K562 (cell line): ENCODE results near the gene DNAJC15. TPM values are rescaled to one million over a fixed set of nuclear protein-coding genes. Genes with fewer than 3 reads are reported as not detected.

Experiments
- ATAC-seq: fragments of 200-7000 bp; cut with Tn5 transposase; 3 replicates; pipeline ENCODE4 v1.9.1; 2020; ENCODE audit warnings: moderate library complexity
- BruUV-seq: library from RNA; stranded (reverse); fragments of 400-500 nt; replicated peaks from 2 replicates; lab custom pipeline; 2021; lab: Mats Ljungman, UMichigan
- CTCF ChIA-PET: fragments of 300-600 bp; formaldehyde crosslinking; extraction: SDS; loops from one replicate; lab custom pipeline; 2021; ENCODE audit warnings: low intra/inter-chr PET ratio; lab: Yijun Ruan, JAX
- POLR2A ChIA-PET: fragments of 300-600, 350-650 bp; sonication (Branson Sonifier 250); formaldehyde crosslinking; extraction: SDS; loops from one replicate; lab custom pipeline; 2021; ENCODE audit warnings: antibody characterized with exemption, inconsistent platforms; lab: Yijun Ruan, JAX
- DNase-seq, 4 experiments: peaks; one replicate each; pipeline versions ENCODE4 v3.0.0 to v3.0.0-alpha.2; 2011 to 2018; ENCODE audit warnings: low spot score in 3 of 4, mixed read lengths in 3 of 4; ENCODE audit errors: extremely low read depth in 1 of 4
- FAIRE-seq: peaks from 2 replicates; lab custom pipeline; 2011; peaks lifted over from hg19 to GRCh38; lab: Jason Lieb, UNC
- H2AFZ ChIP-seq: 2 replicates; pipeline ENCODE4 v1.6.0; 2011; ENCODE audit warnings: low read depth, low read length, control low read depth, inconsistent platforms
- H3K27ac ChIP-seq: fragments of 200-600 bp; 3 replicates; pipeline ENCODE4 v1.8.0; 2011; ENCODE audit warnings: low read depth, mild to moderate bottlenecking, control low read depth, inconsistent platforms, low read length, moderate library complexity, mixed read lengths; ENCODE audit errors: extremely low read depth
- H3K27me3 ChIP-seq, 2 experiments: fragments of 300-600 bp in 1 of 2; 2 replicates in 1 of 2; 3 replicates in 1 of 2; pipeline versions ENCODE4 v1.6.0 to v1.8.0; 2011; ENCODE audit warnings: inconsistent platforms in 2 of 2, low read length in 2 of 2, mild to moderate bottlenecking in 1 of 2, mixed read lengths in 1 of 2, moderate library complexity in 1 of 2; ENCODE audit not compliant: control insufficient read depth in 2 of 2, insufficient read depth in 2 of 2
- H3K36me3 ChIP-seq: fragments of 300-600 bp; 3 replicates; pipeline ENCODE4 v1.8.0; 2011; ENCODE audit warnings: mild to moderate bottlenecking, low read length, inconsistent platforms; ENCODE audit not compliant: control insufficient read depth, insufficient read depth
- H3K4me1 ChIP-seq, 2 experiments: fragments of 200-600 bp in 1 of 2; replicated peaks in 1 of 2; 2 replicates in 1 of 2; 3 replicates in 1 of 2; pipeline versions ENCODE4 v1.5.1 to v1.8.0; 2011; ENCODE audit warnings: inconsistent platforms in 2 of 2, low read length in 2 of 2, mild to moderate bottlenecking in 1 of 2, mixed read lengths in 1 of 2, moderate library complexity in 1 of 2; ENCODE audit not compliant: control insufficient read depth in 2 of 2, insufficient read depth in 2 of 2
- H3K4me2 ChIP-seq: 2 replicates; pipeline ENCODE4 v1.6.1; 2011; ENCODE audit warnings: low read length, control low read depth, inconsistent platforms, mixed read lengths; ENCODE audit not compliant: insufficient read depth
- H3K4me3 ChIP-seq: fragments of 200-600 bp; sonication (generic), shearing (Covaris generic); 2 replicates; pipeline ENCODE4 v1.5.1; 2016; ENCODE audit warnings: control low read depth, inconsistent platforms
- H3K79me2 ChIP-seq: fragments of 200-600 bp; 3 replicates; pipeline ENCODE4 v1.8.0; 2011; ENCODE audit warnings: low read length, inconsistent platforms; ENCODE audit not compliant: control insufficient read depth, insufficient read depth
- H3K9ac ChIP-seq, 2 experiments: 2 replicates each; pipeline versions ENCODE4 v1.6.0 to v1.6.1; 2011; ENCODE audit warnings: low read depth in 2 of 2, low read length in 2 of 2, control low read depth in 1 of 2, inconsistent platforms in 1 of 2, mild to moderate bottlenecking in 1 of 2, mixed read lengths in 1 of 2; ENCODE audit not compliant: insufficient read depth in 1 of 2
- H3K9me1 ChIP-seq: one replicate; pipeline ENCODE4 v1.6.0; 2011; ENCODE audit warnings: inconsistent platforms, mild to moderate bottlenecking, low read length, moderate library complexity; ENCODE audit not compliant: control insufficient read depth, insufficient read depth
- H3K9me3 ChIP-seq: replicated peaks from 2 replicates; pipeline ENCODE4 v1.5.1; 2011; ENCODE audit warnings: low read depth, low read length, inconsistent platforms; ENCODE audit not compliant: control insufficient read depth, insufficient read depth
- H4K20me1 ChIP-seq: replicated peaks from 2 replicates; pipeline ENCODE4 v1.6.1; 2011; ENCODE audit warnings: low read length, inconsistent platforms, mixed read lengths; ENCODE audit not compliant: control insufficient read depth, insufficient read depth
- BMI1 ChIP-seq: fragments of 150-350 bp; IDR thresholded peaks from 2 replicates; pipeline ENCODE4 v1.6.1; 2014; ENCODE audit warnings: low read length
- CBFA2T3 ChIP-seq: fragments of 450-650 bp; IDR thresholded peaks from 2 replicates; pipeline ENCODE4 v1.6.1; 2017
- ELF2 ChIP-seq: fragments of 250-450 bp; sonication (Bioruptor Pico); IDR thresholded peaks from 2 replicates; pipeline ENCODE4 v1.5.0; 2021; ENCODE audit warnings: mild to moderate bottlenecking
- FOXJ2 ChIP-seq: fragments of 200-800 bp; sonication (Bioruptor generic); IDR thresholded peaks from 2 replicates; pipeline ENCODE4 v1.6.1; 2016; ENCODE audit warnings: missing genetic modification characterization, missing compliant biosample characterization
- MAFK ChIP-seq: IDR thresholded peaks from 2 replicates; pipeline ENCODE4 v1.6.1; 2011; ENCODE audit warnings: low read length, improper control_type of control experiment
- NR4A1 ChIP-seq, 2 experiments: fragments of 250-450 bp in 1 of 2; fragments of 450-650 bp in 1 of 2; sonication (Bioruptor Pico) in 1 of 2; IDR thresholded peaks; 2 replicates each; pipeline versions ENCODE4 v1.4.0 to v1.6.1; 2016 to 2020; ENCODE audit warnings: mild to moderate bottlenecking in 2 of 2, missing compliant biosample characterization in 1 of 2, missing genetic modification characterization in 1 of 2, moderate library complexity in 1 of 2
- PCBP2 ChIP-seq: fragments of 200-400 bp; formaldehyde crosslinking; IDR thresholded peaks from 2 replicates; pipeline ENCODE4 v1.6.1; 2018; ENCODE audit warnings: low read length, low read depth, mild to moderate bottlenecking, moderate library complexity; ENCODE audit not compliant: poor library complexity, severe bottlenecking
- POLR2G ChIP-seq: fragments of 200-400 bp; formaldehyde crosslinking; IDR thresholded peaks from 2 replicates; pipeline ENCODE4 v1.6.1; 2017; ENCODE audit warnings: low read depth, mild to moderate bottlenecking, antibody characterized with exemption, low read length, moderate library complexity
- SREBF1 ChIP-seq: fragments of 150-350 bp; IDR thresholded peaks from 2 replicates; pipeline ENCODE4 v1.6.1; 2014; ENCODE audit warnings: antibody characterized with exemption, low read depth, low read length, borderline replicate concordance
- TOE1 ChIP-seq, 2 experiments: fragments of 450-650 bp in 1 of 2; sonication (generic) in 1 of 2; formaldehyde crosslinking in 1 of 2; IDR thresholded peaks; 2 replicates each; pipeline versions ENCODE4 v1.7.1 to v1.8.0; 2016 to 2022; ENCODE audit warnings: borderline replicate concordance in 2 of 2, mild to moderate bottlenecking in 2 of 2, antibody characterized with exemption in 1 of 2, inconsistent platforms in 1 of 2, low read depth in 1 of 2, missing genetic modification reagents in 1 of 2, moderate library complexity in 1 of 2
- YY1 ChIP-seq, 3 experiments: IDR thresholded peaks; 2 replicates each; pipeline ENCODE4 v1.6.1; 2011; ENCODE audit warnings: low read length in 2 of 3, mild to moderate bottlenecking in 2 of 3, moderate library complexity in 2 of 3, borderline replicate concordance in 1 of 3, control low read depth in 1 of 3, low read depth in 1 of 3; ENCODE audit not compliant: insufficient read depth in 3 of 3, insufficient replicate concordance in 2 of 3, control insufficient read depth in 1 of 3, insufficient read length in 1 of 3; ENCODE audit errors: extremely low read depth in 1 of 3
- WGBS: fragments of 100-300 bp; shearing (Covaris generic); methylation state at CpG from one replicate; pipeline ENCODE4 v1.1.6; 2016; ENCODE audit warnings: low coverage, mixed read lengths; ENCODE audit not compliant: insufficient coverage; ENCODE audit errors: missing lambda C conversion rate; 5-methylcytosine and 5-hydroxymethylcytosine counted together
- in situ Hi-C: fragments of 300-500 bp; cut with MboI; formaldehyde crosslinking; loops from 4 replicates; pipeline ENCODE4 v1.15.0; 2018; ENCODE audit warnings: inconsistent platforms, mixed read lengths
- intact Hi-C: fragments of 100-400 bp; cut with micrococcal nuclease; formaldehyde crosslinking; loops from 2 replicates; pipeline ENCODE4 v1.14.2; 2022
- polyA plus RNA-seq, 8 experiments: library from polyadenylated mRNA; depleted of rRNA in 4 of 8; stranded (reverse) in 5 of 8; unstranded in 3 of 8; fragments of >200 nt; fragmentation: Nextera tagmentation in 2 of 8; fragmentation: Illumina TruSeq in 1 of 8; extraction: Ambion mirVana in 2 of 8; extraction: Trizol in 1 of 8; gene quantifications; 2 replicates each; pipeline versions ENCODE4 v1.2.1 to v1.2.3, GENCODE V29; 2011 to 2014; ENCODE audit warnings: inconsistent platforms in 1 of 8, missing spikeins in 1 of 8
- total RNA-seq, 7 experiments: library from RNA; depleted of rRNA in 6 of 7; stranded (reverse); fragments of >200 nt in 6 of 7; fragmentation: Illumina TruSeq in 2 of 7; extraction: Trizol in 2 of 7; gene quantifications; 2 replicates each; pipeline versions ENCODE4 v1.2.1 to v1.2.3, GENCODE V29; 2011 to 2021; ENCODE audit warnings: low replicate concordance in 1 of 7

The DNAJC15 gene
- total and polyA plus RNA-seq, 9 of the 15 experiments (the other 6 are each of a cell fraction or from before 2014, with no cell fraction given) = 0.47 to 3.8 (median 1.0) TPM

DNA sequence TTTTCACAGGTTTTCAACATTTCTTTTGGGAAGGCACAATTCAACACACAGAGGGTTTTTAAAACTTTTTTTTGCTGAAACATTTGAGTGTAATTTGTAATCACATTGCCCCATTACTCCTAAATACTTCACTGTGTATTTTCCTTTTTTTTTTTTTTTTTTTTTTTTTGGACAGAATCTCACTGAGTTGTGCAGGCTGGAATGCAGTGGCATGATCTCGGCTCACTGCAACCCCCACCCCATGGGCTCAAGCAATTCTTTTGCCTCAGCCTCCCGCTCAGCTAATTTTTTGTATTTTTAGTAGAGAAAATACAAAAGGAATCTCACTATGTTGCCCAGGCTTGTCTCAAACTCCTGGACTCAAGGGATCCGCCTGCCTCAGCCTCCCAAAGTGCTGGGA, 14.8 kb upstream of the DNAJC15 start:
- ATAC-seq (no peak), DNase-seq (no peak), FAIRE-seq (no peak)
- Histone ChIP-seq H3K27me3 (no peaks in the 10 kb centered on the region), H3K4me3 (no peak overlapping the region), H3K79me2 (no peaks in the 10 kb centered on the region), H3K9me1 (no peaks in the 10 kb centered on the region), H3K9ac (no peak overlapping the region), H3K27ac (no peak overlapping the region), H3K36me3 (no peaks in the 10 kb centered on the region), H2AFZ (no peak overlapping the region), H4K20me1 (no peaks in the 10 kb centered on the region), H3K9me3 (no peaks in the 10 kb centered on the region), H3K4me2 (no peak overlapping the region), H3K4me1 (no peaks in the 10 kb centered on the region)
- no peak for TF ChIP-seq POLR2G
- no peak for TF ChIP-seq CBFA2T3
- no peak for TF ChIP-seq FOXJ2 (tag)
- no peak for TF ChIP-seq TOE1 (IDR thresholded peaks at IDR 0.05; ENCODE audit: borderline replicate concordance)
- no peak for TF ChIP-seq TOE1 (CRISPR knock-in tag; IDR thresholded peaks at IDR 0.05; ENCODE audit: borderline replicate concordance, low read depth)
- no peak for TF ChIP-seq SREBF1
- no peak for TF ChIP-seq MAFK
- no peak for TF ChIP-seq YY1 (IDR thresholded peaks at IDR 0.05; ENCODE audit: borderline replicate concordance in 1 of 3, control insufficient read depth in 1 of 3, extremely low read depth in 1 of 3, insufficient read depth in 3 of 3, insufficient read length in 1 of 3, insufficient replicate concordance in 2 of 3, low read depth in 1 of 3, low read length in 2 of 3)
- TF ChIP-seq ELF2 (CRISPR knock-in tag) = no peak
- TF ChIP-seq NR4A1 (CRISPR knock-in tag; IDR thresholded peaks at IDR 0.05) = no peak
- no peak for TF ChIP-seq NR4A1 (tag; IDR thresholded peaks at IDR 0.05)
- no peak for TF ChIP-seq PCBP2
- TF ChIP-seq BMI1 = no peak
- CTCF ChIA-PET = no interaction called here
- intact Hi-C loops (no loop called here), in situ Hi-C loops (no loop called here)
- no TSS peak for BruUV-seq
- POLR2A ChIA-PET = no interaction called here
- 0% methylated on average over 3 of the region's 3 CpGs for WGBS
